HG03521 (cell line): Measurements from ENCODE around the gene MCL1.
"Not testable (repeated sequence)": the region's sequence is repeated elsewhere in the genome, so short reads cannot be mapped to it uniquely, and the experiment has no call there.

ENCODE experiments used
- ATAC-seq: cut with Tn5 transposase; IDR thresholded peaks from one replicate; pipeline ENCODE4 v1.9.1; 2021; ENCODE audit warnings: mild to moderate bottlenecking, moderate library complexity; ENCODE audit not compliant: unreplicated experiment

Gene MCL1

GRCh38 chr1:150579110-150579944 is at the start of gene MCL1:
Gene MCL1 (minus strand): TSS chr1:150579610. CDS start chr1:150579530, 80 bp downstream.
- peak; percentile 86 for ATAC-seq

GRCh38 chr1:150628766-150629114 is 49.3 kb upstream of the MCL1 start:
- ATAC-seq, result no peak

GRCh38 chr1:150627826-150628410 is 48.5 kb upstream of the MCL1 start:
- no peak for ATAC-seq

GRCh38 chr1:150626150-150626549 is 46.7 kb upstream of the MCL1 start:
- ATAC-seq, result no peak

- not testable (repeated sequence) for ATAC-seq
These were observed 45.1 kb upstream of the MCL1 start for GRCh38 chr1:150624546-150624945.

GRCh38 chr1:150624134-150624533 is 44.7 kb upstream of the MCL1 start:
- ATAC-seq, result not testable (repeated sequence)

- no peak for ATAC-seq
These were observed 43.0 kb upstream of the MCL1 start for GRCh38 chr1:150622303-150622975.

GRCh38 chr1:150621497-150622302 is 42.3 kb upstream of the MCL1 start:
- no peak for ATAC-seq

- ATAC-seq, result no peak
These were observed 41.5 kb upstream of the MCL1 start for GRCh38 chr1:150620919-150621318.

- ATAC-seq, result no peak
These were observed 40.4 kb upstream of the MCL1 start for GRCh38 chr1:150619576-150620509.

- ATAC-seq, result no peak
These were observed 36.2 kb upstream of the MCL1 start for GRCh38 chr1:150615346-150616201.

- ATAC-seq, result no peak
These were observed 33.9 kb upstream of the MCL1 start for GRCh38 chr1:150613061-150613920.

GRCh38 chr1:150612014-150612345 is 32.6 kb upstream of the MCL1 start:
- ATAC-seq, result no peak

- ATAC-seq, result no peak
These were observed 31.2 kb upstream of the MCL1 start for GRCh38 chr1:150610576-150610975.

- no peak for ATAC-seq
These were observed 30.3 kb upstream of the MCL1 start for GRCh38 chr1:150609732-150610131.

- ATAC-seq, result no peak
These were observed 27.2 kb upstream of the MCL1 start for GRCh38 chr1:150606463-150607142.

- ATAC-seq, result not testable (repeated sequence)
These were observed 26.0 kb upstream of the MCL1 start for GRCh38 chr1:150605451-150605731.

- no peak for ATAC-seq
These were observed 24.8 kb upstream of the MCL1 start for GRCh38 chr1:150604226-150604588.
